ENCODE data around the gene MRPL44.
"Not testable (repeated sequence)": the region's sequence is repeated elsewhere in the genome, so short reads cannot be mapped to it uniquely, and the experiment has no call there.

The MRPL44 gene

DNA sequence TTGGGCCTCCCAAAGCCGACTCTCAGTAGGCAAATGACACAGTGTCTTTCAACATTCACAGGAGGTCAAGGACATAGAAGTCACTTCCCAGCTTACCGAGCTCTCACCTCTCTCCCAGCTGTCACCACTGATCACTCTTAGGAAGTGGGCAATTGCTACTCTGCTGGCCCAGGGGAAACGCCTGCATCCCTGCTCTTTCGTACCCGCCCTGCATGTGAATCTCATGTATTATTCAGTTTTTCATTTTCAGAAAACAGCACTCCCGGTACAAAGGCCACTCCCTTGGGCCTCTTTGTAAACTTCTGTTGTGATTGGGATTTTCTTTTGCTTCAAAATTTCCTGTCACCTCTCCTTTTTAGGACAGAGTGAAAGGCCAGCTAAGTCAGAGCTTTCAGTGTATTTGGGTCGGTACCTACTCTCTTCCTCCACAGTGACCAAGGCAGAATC, 15.4 kb downstream of the MRPL44 start:
- DNase-seq, result no peak

DNA sequence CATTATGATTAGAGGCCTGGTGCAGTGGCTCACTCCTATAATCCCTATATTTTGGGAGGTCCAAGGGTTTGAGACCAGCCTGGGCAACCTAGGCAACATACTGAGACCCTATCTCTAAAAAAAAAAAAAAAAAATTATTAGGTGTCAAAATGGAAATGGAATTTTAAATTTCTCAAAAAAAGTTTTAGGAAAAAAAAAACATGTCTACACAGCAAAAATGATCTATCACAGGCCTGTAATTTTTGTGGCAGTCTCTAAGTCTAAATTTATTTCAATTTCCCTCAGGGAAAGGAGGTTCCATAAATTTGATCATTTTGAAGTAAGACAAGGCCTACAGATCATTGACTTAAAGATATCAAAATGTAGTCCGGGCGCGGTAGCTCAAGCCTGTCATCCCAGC, 16.3 kb downstream of the MRPL44 start:
- no peak for DNase-seq

DNA sequence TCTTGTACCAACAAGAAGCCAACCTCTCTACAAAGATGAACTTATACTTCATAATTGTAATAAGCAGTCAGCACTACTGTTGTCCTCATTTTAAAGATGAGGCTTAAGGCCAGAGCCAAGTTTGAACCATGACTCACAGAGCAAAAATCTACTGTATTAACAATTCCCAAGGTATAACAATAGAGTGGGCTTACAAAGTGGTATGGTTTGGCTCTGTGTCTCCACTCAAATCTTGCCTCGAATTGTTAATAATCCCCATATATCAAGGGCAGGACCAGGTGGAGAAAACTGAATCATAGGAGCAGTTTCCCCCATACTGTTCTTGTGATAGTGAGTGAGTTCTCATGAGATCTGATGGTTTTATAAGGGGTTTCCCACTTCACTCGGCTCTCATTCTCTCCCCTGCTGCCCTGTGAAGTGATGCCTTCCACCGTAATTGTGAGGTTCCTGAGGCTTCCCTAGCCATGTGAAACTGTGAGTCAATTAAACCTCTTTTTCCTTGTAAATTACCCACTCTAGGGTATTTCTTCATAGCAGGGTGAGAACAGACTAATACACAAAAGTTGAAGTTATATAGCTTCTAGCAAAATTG, 19.5 kb downstream of the MRPL44 start:
- no peak for DNase-seq

DNA sequence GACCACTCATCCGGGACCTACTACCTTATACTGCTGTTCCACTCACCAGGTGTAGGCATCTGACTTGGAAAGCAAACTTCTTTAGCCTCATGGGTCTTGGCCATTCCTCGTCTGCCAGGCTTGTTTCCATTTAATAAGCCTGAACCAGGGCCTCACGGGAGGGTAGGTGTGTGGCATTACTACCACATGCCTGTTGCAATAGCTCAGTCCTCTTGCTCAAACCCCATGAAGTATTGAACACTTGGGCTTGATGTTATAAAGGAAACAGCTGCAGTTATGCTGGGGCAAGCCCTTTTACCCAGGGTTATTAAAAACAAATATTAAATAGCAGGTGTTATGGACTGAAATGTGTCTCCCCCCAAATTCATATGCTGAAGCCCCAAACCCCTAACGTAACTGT, 21.2 kb downstream of the MRPL44 start:
- no peak for DNase-seq

DNA sequence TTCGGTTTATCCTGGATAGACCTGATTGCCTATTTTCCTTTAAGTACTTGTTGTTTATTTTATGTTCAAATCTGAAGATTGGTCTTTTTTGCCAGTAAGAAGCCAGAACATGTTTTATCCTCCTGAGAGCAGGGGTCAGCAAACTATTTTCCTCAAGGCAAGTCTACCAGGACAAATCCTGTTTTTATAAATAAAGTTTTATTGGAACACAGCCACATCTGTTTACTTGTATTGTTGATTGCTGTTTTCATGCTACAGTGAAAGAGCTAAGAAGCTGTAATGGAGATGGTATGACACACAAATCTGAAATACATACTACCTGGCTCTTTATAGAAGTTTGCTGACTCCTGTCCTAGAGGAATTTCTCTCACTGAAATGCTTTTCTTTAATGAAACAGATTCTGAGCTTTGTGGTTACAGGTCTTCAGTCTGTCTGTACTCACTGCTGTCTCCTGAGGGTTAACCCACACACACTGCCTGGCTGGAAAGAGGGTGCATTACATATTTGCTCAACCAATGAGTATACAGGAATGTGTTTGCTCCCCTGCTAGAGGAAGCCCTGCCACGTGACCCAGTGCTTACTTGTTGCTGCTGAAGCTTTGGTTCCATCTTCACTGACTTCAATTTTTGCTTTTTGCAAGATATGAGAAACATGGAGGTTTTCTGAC, 22.6 kb downstream of the MRPL44 start:
- no peak for DNase-seq

DNA sequence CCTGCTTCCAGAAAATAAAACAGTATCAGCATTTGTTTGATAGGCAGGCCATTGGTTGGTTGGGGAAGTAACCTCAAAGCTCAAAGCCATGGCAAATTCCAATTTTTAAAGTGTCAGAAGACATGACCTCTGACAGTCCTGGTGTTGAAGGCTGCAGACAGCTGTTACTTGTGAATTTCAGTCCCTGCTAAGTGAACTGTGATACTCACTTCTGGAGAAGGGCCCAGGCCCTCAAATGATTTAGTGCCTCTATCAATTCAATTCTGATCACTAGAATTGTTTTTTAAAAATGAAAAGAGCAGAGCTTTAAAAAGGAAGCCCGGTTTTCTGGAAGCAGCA, 23.1 kb downstream of the MRPL44 start:
- no peak for DNase-seq

DNA sequence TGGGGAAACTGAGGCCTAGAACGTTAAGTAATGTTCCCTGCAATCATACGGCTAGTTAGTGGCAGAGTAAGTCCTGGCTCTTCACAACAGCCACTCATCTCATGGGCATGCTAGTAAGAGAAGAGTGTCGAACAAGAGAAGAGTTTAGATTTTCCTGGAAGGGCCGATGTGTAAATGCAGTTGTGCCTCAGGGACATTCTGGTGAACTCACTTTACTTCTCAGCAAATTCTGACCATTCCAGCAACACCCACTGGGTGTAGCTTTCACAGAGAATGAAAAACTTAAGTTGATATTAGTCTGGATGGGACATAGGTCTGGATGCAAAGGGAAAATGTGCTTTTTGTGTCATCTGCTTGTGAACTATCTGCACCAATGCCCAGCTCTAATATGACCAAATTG, 23.5 kb downstream of the MRPL44 start:
- no peak for DNase-seq

DNA sequence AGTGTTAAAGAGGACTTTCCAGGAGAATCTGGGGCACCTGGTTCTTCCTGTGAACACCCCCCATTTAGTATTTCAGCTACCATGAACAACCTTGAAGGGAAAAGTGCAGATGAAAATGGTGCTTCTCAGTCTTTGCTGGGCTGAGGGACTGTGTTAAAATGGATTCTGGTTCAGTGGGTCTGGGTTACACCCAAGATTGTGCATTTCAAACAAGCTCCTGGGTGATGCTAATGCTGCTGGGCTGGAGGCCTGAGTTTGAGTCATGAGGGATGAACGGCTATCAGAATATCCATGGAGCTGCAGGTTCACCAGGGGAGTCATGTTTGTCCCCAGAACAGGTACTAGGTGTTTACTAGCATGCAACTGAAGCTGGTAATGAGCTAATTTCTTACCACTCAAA, 24.0 kb downstream of the MRPL44 start:
- no peak for DNase-seq

DNA sequence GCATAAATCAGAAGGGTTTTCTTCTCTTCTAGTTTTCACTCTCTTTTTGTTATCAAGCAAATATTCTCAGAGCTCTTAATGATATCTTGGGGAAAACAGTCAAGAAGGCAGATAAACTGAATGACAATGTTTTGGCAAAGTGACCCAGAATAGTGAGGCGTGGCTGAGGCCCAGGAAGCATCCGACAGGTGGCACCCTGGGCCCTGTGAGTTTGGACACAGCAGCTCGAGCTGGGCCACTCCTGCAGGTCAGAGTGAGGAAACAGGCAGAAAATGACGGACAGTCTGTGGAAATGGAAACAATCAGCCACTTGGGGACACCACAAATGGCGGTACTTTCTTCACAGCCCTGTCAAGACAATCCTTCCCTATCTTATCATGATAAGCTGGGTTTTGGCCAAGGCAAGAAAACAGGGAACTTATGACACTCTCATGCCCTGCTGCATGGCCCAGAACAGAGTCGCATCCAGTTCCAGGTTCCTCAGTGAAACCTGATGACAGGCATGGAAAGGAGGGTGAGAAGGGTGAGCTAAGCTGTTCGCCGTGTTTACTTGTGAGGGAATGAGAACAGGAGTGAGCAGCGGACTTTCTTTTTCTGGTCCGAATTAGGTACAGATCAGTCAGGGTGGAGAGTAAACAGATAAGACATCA, 32.1 kb downstream of the MRPL44 start:
- no peak for DNase-seq

DNA sequence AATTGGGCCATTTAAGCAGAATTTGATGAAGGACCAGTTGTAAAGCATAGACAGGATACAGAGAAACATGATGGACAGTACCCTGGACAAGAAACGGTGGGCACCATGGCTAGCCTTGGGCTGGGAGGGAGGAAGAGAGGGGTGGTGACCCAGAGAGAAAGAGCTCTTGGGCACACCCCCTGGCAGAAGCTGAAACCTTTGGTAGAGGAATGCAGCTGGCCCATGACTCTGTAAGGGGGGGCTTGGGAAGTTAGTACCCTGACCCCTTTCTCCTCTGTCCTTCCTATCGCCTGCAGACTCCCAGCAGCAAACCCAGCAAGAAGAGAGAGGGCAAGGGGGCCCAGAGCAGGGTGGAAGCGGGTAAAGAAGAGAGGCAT, 32.6 kb downstream of the MRPL44 start:
- DNase-seq, result no peak

DNA sequence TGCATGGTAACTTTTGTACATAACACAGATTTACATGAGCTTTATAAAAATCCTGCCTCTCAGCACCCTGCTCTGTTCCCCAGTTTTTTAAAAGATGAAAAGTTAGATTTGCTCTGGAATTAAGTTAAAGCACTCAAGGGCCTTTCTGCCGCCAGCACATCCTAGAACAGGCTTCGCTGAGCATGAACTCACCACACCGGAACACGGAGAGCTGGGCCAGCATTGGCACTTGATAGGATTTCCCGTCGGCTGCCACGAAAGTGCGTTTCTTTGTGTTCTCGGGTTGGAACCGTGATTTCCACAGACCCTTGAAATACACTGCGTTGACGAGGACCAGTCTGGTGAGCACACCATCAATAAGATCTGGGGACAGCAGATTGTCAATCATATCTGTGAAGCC, 34.3 kb downstream of the MRPL44 start:
- no peak for DNase-seq

DNA sequence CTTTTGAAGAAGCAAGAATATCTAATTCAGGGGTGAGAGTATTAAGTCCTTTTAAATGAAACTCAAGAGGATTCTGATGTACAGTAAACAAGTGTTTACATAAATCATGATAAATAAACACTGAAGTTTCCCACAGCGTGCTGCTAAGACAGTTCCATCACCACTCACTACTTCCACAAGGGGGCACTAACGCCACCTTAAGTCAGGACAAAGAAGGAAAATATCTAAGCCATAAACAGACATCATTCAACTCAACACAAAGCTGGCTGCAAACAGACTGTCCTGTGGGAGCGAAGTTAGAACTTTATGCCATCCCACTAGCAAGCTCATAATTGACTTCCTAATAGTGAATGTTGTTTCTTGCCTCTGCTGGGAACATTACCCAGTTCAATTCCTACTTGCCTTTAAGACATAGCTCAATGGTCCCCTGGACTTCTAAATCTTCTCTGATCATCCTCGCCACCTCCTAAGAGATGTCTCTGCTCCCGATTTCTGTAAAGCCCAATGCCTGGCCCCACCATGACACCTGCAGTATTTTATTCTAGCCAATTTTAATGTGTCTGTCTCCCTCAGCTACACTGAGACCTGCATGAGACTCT, 36.5 kb downstream of the MRPL44 start:
- DNase-seq, result peak; percentile 45

DNA sequence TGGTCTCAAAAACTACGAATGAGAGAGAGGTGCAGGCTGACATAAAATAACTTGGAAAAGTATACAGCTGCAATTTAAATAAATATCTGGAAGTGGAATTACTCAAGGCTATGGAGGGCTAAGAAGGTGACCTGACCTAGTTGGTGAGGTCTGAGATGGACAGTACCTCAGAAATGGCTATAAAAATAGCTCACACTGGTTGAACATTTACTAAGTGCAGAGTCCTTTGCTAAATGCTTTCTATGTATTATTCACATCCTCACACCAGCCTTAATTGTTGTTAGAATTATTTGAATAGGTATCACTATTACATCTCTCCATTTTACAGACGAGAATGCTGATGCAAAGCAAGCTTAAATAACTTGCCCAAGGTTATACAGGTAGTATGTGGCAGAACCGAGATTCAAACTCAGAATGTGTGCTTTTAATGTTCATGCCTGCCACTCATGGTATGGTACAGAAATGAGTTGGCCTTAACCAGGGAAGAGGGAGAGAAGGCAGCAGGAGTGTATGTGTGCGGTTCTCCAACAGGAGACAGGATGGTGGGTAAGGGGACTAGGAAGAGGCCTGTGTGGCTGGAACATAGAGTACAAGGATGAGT, 37.4 kb downstream of the MRPL44 start:
- DNase-seq, result no peak

DNA sequence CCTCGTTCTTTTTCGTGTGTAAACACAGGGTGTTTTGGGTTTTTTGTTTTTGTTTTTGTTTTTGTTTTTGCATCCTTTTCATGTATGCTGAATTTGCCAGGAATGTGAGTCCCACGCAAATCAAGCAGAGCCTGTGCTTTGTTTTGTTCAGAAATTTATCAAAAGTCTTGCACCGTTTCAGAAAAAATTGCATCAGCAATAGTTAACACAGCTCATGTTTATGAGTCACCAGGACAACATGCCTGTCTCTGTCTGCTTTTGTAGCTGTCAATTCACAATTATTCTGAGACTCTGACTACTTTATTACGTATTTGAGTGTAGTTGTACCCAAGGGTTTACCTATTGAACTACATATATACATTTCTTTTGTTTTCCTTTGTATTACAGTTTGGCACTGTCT, 38.3 kb downstream of the MRPL44 start:
- no peak for DNase-seq

DNA sequence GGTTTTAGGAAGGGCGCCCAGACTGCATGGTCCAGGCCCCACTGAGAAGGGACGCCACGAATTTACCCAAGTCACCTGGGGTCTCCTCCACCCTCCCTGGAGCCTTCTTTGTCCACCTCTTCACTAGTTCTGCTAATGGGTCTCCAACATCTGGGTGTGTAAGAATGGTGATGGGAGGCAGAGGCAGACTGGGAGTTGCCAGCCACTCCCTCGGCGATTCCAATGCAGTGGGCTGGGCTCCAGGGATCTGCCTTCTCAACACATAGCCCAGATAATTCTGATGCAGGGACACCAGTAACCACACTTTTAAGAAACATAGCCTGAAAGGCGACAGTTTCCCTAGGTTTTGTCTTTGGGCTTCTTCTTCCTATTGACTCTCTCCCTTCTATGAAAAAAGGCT, 39.1 kb downstream of the MRPL44 start:
- DNase-seq, result no peak

DNA sequence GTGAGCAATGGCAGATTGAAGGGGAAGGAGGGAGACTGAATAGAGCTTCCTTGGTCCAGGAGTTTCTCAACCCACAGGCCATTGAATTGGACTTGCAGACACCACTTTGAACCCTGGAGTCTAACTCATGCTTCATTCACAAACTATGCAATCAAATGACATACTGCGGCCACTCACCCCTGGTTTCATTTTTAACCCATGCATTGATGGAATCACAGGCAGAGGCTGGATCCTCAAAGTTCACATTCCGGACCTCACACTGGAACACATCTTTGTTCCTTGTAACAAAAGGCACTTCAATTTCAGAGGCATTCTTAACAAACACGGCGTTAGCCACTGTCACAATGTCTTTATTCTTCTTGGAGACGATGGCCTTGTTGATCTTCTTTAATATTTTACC, 40.7 kb downstream of the MRPL44 start:
- DNase-seq, result no peak

DNA sequence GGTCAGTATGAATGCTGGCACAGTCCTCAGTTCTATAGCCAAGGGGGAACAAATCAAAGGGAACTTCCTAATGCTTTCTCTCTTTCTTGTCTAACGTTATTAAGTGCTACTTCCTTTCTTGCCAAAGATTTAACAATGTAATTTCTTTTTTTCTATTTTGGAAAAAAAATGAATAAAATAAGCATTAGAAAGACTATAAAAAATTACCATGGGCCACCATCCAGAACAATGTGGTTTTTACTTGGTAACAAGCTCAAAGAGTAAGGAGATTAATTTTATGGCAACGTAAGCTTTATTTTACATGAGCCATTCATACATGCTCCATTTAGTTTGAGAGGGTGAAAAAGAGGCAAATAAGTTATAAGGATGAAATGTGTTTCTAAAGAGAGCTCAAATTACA, 41.7 kb downstream of the MRPL44 start:
- no peak for DNase-seq

DNA sequence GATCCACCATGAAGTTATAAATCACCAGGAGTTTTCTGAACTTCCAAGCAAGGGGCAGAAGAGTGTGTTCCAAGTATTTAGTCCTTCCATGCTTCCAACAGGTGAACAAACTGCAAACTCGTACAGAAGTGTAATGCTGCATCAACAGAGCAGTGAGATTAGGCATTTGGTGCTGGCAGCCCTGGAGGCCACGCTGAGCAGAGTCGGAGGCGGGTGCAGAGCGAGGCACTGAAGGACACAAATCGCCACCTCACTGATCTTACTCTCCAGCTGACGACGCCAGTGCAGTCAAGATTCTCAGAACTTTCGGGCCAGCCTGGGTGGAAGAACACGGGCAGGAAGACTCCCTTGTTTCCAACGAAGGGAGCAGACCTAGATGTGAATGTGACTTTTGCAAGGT, 42.6 kb downstream of the MRPL44 start:
- DNase-seq, result no peak

DNA sequence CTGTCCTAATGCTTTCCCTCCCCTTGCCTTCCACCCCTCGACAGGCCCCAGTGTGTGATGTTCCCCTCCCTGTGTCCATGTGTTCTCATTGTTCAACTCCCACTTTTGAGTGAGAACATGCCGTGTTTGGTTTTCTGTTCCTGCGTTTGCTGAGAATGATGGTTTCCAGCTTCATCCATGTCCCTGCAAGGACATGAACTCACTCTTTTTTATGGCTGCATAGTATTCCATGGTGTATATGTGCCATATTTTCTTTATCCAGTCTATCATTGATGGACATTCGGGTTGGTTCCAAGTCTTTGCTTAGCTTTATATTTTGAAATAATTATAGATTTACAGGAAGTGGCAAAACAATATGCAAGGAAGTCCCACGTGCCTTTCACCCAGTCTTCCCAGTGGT, 43.4 kb downstream of the MRPL44 start:
- not testable (repeated sequence) for DNase-seq

DNA sequence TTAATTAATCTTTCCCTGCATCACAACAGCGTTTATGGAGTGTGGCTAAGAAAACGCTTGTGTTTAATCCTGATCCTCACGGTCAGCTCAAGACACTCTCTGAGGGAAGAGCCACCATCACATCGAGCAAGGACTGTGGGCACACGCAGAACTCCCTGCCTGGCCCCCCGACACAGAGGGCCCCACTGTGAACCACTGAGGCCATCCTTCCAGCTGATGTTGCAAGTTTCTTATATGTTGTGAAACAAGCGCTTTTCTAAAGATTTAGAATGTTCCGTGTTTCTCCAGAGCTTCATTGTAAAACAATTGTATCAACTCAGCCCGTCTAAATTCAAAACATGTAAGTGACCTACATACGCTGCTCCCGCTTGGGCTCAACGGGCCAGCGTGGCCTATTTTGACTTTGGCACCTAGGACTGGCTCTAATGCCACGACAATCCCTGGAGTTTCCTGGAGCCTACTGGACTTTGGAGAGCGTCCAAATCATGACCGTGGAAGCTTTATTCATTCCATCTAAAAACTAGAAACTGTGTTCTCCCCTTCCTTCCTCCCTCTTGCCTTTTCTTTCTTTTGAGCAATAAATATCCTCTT, 46.9 kb downstream of the MRPL44 start:
- DNase-seq, result no peak

DNA sequence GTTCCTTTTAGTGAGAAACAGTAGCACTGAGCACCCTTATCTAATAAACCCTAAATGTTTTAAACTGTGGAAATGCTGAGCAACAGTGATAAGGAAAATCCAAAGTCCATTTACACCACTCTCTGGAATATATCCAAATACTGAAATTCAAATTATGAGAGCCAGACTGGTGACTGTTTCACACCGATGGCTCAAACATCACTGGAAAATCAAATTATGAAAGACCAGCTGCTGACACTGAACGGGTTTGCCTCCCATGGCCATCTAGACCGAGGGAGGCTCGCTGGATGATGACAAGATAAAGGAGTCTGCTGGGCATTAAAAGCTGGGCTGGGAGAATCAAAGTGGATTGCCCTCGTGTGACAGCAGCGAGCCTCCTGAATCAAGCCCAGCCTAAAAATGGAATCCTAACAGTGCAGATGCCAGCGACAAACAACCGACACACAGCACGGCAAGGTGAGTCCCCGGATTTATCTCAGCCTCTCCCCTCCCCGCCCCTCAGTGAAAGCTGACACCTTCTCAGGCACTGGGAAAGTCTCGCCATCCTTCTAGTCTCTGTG, 51.5 kb downstream of the MRPL44 start:
- no peak for DNase-seq

DNA sequence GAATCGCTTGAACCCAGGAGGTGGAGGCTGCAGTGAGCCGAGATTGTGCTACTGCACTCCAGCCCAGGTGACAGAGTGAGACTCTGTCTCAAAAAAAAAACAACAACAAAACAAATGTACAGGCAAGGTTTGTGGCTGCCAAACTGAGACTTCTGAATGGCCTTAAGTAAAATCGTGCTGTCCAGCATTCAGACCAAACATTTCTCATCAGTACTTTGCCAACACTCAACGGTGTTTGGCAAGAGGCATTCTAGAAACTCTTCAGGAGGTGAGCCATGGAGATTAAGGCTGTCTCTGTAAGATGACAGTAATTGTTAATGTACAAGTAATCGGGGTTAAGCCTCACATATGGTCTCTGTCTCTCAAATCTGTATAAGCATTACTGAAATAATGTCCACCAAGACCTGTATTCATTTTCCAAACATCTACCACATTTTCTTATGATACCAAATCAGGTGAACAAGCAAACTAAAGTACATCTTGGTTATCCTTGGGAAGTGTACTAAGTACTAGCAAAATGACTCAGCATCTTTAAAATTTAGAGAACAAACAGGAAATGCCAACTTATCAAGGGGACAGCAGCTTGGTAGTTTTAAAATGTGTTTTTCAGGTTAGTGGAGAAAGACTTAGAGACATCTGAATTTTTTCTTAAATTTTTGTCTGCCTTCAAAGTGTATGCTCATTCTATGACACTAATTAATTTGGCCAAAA, 52.5 kb downstream of the MRPL44 start:
- no peak for DNase-seq

DNA sequence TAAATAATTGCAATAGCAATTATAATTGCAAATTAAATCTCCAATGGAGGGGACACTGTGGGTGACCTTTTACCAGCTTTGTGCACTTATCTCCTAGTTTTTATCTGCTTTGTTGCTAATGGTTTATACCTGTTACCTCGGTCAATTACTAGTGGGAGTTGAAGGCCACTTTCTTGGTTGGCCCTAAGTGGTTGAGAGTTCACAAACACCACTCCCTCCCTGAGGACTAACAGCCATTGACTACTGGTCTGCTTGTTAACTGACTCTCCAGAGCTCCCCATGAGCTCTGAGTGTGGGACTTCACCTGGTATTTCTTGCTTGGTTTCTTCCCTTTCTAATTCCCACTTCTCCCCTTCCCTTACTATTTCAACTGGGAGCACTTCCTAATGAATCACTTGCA, 54.6 kb downstream of the MRPL44 start:
- no peak for DNase-seq
